DMS153 (cell line): ENCODE measurements around the gene COX7A2.
A peak's percentile ranks its signal among the peaks of the same experiment; 100 is the strongest.

Experiments
- DNase-seq: peaks from one replicate; lab custom pipeline; 2025; lab: John Stamatoyannopoulos, UW

The COX7A2 gene

GRCh38 chr6:75268121-75268987 is 24.8 kb upstream of the COX7A2 start:
- no peak for DNase-seq

DNA sequence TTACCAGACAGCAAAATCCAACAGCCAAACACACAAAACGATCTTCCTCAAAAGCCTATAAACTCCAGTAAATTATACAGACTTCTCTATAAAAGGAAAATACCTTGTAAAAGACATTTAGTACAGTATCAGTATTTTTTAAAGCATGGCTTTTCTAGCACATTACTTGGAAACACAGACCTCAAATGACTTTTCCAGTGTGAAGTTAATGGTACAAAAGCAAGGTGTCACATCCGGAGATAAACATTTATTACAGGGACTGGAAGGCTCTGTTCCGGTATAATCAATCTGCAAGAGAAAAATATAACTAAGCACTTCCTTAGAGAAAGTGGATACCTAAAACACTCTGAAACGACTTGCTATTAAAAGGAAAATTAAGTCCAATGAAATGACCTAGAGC is 23.9 kb upstream of the COX7A2 start:
- DNase-seq = peak; percentile 8

DNA sequence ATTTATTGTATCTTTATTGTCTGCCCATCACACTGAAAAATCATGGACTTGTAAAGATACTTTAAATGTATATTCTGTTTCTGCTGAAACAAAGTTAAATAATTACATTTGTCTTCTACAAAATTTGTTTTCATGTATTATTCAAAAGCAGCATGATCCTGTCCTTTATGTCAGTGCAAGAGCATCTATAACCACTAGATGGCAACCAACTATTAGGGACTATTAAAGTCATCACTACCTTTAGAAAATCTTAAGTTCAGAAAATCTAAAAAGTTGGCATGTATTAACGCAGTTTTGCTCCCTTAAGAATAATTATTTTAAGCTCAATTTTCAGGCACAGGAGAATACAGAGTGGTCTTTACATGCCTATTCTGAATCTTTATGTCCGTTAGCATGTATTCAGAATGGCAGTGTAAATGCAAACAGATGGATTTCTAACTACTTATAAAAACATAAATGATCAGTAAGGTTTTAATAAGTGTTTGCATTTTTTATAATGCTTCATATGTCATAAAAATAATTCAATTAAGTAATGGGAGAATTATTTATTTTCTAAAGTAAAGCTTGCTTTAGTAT is 23.2 kb upstream of the COX7A2 start:
- DNase-seq = peak; percentile 34

DNA sequence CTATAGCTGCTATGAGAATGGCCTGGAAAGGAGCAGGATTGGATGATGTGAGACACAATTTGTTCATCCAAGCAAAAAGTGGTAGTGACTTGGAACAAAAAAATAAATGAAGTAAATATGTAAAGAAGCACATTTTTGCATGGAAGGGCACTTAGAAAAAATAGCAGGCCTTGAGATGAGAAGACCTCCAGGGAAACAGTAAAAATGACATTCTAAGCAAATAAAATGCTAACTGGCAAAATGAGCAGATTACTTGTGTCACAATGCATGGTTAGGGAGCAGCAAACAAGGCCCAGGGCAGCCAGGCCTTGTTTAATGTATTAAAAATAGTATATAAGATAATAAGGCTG is 19.8 kb upstream of the COX7A2 start:
- DNase-seq = no peak

DNA sequence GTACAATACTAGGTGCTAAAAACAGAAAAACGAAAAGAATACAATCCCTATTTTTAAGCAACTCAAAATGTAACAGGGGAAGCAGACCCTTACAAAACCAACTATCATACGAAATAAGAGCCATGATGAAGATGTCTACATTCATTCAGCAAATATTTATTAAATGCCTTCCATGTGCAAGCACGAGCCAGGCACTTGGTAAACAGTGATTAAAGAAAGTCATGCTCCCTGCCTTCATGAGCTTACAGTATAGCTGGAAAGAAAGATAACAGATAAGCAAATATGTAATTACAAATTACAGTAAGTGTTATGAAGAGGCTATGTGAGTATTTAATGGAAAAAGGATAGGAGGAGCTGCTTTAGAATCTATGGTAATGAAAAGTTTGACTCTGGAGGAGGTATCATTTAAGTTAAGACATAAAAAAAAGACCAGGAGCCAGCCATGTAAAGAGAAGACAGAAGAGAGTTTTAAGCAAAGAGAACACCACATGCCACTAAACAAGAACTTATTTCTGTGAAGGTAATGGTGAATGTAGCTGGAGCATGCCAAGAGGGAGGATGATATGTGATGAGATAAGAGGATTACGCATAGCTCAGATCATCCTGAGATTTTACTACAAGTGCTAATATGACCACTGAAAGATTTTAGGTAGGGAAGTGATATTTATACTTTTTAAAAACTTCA is 19.3 kb upstream of the COX7A2 start:
- no peak for DNase-seq

GRCh38 chr6:75261299-75261698 is 17.7 kb upstream of the COX7A2 start:
- DNase-seq = no peak

DNA sequence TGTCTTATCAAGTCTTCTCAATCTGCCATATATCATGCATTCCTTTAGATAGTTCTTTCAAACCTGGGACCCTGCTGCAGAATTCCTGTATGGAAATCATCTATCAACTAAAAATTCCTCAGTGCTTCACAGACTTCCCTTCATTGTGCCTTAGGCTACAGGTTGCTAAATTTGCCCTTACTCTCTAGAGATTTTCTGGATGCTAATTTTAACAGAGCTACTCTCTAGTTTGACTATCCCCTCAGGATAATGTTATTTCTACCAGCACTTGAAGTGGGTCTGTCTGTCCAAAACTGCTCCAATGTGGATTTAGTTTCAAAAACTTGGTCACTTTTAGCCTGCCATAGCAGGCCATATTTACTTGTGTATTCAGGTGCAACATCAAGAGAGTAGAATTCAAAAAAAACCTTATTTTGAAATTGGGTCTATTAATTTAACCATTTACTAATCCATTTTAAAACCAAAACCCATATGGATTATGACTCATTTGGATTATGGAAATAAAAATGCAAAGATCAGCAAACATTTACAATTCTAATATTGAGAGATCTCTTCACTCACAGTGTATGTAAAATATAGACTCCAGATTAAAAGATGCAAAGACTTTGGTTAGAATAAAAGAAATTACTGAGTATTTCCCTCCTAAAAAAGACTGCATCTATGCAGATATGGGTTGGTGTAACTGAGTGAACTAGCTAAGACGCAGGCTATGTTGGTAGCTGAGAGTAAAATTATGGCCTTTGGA is 13.9 kb upstream of the COX7A2 start:
- DNase-seq = no peak

GRCh38 chr6:75250552-75250951 is 7.0 kb upstream of the COX7A2 start:
- no peak for DNase-seq

DNA sequence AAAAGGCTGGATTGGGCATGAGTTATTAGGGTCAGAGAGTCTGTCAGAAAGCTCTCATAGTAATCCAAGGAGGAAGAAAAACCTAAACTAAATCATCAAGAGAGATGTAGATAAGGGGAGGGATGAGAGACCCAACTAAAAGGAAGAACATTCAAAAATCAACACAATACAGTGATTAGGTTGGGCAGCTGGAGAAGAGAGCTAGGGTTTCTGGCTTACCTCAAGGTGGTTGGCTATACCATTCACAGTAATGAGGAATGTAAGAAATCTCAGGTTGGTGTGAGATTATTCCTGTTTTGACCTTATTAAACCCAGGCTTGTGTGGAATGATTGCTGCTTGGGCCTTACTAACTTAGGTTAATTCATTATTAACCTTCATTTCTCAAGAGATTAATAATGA is 6.2 kb upstream of the COX7A2 start:
- DNase-seq = no peak

GRCh38 chr6:75246386-75246785 is 2.8 kb upstream of the COX7A2 start:
- no peak for DNase-seq

GRCh38 chr6:75244063-75244584 is 523 bp upstream of the COX7A2 start:
- DNase-seq = no peak

- DNase-seq = no peak
Measured at GRCh38 chr6:75236630-75237029, 7.0 kb downstream of the COX7A2 start.

- DNase-seq = no peak
Measured at GRCh38 chr6:75235271-75235670, 8.3 kb downstream of the COX7A2 start.

DNA sequence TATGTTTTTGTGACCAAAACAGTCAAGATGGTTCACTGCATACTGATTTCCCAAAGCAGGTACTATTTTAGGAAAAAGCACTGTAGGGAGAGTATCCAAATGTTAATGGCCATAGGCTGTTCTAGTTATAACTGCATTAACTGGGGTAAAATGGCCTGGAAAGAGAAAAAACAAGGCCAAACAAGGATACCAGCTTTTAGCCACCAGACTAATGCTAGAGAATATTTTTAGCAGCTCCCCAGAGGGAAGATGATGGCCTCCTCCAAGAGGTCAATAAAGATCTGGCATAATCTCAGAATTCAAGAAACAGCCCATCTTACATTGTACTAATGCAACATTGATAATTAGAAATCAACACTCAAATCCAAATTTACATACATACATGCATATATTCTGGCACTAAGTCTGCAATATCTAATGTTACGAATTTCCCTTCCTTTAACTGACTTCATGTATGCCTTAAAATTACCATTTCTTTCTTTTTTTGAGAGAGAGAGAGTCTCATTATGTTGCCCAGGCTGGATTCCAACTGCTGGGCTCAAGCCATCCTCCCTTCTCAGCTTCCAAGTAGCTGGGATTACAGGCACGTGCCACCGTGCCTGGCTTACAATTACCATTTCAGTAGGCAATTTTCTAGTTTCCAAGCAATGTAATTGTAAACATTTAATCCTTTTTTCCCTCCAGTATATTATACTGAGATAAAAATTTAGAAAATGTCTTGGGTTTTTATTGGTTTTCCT is 9.3 kb downstream of the COX7A2 start:
- DNase-seq = no peak

- no peak for DNase-seq
Measured at GRCh38 chr6:75233092-75233615, 10.4 kb downstream of the COX7A2 start.

GRCh38 chr6:75230484-75231325 is 12.9 kb downstream of the COX7A2 start:
- peak; percentile 17 for DNase-seq

GRCh38 chr6:75224303-75224926 is 19.2 kb downstream of the COX7A2 start:
- no peak for DNase-seq

DNA sequence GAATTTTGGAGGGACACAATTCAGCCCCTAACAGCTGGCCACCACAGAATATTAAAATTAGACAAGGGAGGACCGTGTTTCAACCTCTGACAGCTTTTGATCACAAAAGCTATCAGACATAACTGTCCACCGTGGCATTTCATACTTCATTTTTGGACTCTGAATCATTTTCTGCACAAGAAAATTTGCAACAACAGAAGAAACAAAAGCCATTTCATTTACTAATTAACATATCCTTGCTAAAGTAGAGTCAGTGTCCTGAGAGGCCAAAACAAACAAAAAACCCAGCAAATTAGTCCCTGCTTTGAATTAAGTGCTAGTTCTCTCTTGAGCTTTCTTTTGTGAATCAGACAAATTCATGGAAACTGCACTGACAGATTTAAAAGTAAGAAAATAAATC is 20.2 kb downstream of the COX7A2 start:
- no peak for DNase-seq

GRCh38 chr6:75222261-75222660 is 21.3 kb downstream of the COX7A2 start:
- no peak for DNase-seq

- DNase-seq = no peak
Measured at GRCh38 chr6:75221116-75221515, 22.5 kb downstream of the COX7A2 start.
